ENCODE data around the gene POLR3GL.
A peak's percentile ranks its signal among the peaks of the same experiment; 100 is the strongest.

The POLR3GL gene

DNA sequence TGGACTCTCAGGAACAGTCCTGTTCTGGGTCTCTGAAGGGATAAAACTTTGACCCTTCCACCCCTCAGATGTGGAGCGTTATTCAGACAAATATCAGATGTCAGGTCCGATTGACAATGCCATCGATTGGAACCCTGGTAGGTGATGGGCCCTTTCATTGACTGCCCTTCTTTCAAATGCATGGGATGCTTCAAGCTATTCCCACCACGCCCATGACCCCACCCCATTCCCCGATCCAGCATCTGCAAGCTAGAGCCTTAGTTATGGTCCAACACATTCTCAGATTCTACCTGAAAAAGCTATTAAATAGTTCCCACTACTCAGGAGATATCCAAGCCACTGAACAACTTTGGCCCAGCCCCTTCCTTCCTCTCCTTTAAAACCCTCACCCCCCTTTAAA lies 12.5 kb downstream of the POLR3GL start:
- no peak for DNase-seq

GRCh38 chr1:145977486-145978470 lies 13.3 kb downstream of the POLR3GL start:
- DNase-seq, result peak; percentile 70 to 75

- DNase-seq, result no peak
Observed at GRCh38 chr1:145978471-145978853, 14.0 kb downstream of the POLR3GL start.

DNA sequence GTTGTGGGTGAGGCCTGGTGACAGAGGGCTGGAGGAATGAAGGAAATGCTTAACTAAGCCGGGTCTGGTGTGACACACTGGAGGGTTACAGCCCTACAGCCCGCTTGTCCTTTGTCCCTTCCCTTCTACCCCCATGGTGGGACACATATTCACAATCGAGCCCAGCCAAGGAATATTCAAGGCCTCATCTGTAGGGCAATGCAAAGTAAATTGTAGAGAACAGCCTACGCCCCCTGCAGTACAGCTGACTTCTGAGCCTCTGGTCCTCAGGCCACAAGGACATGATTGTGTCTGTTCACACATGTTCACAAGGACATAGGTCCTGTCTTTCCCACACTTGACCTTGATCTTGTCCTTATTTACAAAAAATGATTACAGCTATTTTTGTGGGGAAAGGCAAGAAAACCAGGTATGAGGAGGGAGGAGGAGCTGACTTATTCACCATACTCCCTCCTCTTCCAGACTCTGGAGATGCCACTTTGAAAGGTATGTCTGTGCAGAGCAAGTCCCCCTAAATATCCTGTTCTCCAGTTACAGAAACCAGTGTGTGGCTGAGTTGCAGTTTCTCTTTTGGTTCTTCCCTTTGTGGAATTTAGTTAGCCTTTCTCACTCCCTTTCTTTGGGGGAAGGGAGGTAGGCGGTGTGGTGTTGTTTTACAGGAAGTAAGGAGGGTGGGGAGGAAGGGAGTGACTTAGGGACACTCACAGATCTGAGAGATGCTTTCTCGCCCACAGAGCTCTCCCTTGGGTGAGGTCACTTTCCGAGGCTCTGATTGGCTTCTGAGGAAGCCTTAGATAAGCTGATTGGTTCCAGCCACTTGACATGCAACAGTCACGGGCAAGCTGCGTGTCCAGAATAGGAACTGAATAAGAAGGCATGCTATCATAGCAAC lies 14.6 kb downstream of the POLR3GL start:
- peak; percentile 82 to 85 for DNase-seq

DNA sequence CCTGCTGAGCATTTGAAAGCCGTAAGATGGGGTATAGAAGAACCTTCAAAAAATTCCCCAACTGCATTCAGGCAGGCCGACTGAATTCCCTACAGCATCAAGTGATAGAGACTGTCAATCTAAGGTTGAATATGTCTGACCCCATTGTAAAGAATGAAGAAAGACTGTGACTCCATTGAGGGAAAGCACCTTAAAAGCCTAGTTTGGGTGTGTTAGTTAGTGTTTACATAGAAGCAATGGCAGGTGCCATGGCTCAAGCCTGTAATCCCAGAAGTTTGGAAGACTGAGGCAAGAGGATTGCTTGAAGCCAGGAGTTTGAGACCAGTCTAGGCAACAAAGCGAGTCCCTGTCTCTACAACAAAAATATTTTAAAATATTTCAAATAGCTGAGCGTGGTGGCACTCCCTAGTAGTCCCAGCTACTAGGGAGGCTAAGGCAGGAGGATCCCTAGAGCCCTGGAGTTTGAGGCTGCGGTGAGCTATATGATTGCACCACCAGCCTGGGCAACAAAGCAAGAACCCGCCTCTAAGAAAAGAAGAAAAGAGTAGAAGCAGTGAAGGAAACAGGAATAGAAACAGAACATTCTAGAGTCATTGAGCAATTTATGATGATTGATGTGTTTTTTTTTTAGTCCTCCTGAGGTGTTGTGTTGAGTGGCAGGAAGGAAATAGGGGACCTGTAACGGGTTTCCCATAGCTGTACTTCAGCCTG lies 15.4 kb downstream of the POLR3GL start:
- no peak for DNase-seq

DNA sequence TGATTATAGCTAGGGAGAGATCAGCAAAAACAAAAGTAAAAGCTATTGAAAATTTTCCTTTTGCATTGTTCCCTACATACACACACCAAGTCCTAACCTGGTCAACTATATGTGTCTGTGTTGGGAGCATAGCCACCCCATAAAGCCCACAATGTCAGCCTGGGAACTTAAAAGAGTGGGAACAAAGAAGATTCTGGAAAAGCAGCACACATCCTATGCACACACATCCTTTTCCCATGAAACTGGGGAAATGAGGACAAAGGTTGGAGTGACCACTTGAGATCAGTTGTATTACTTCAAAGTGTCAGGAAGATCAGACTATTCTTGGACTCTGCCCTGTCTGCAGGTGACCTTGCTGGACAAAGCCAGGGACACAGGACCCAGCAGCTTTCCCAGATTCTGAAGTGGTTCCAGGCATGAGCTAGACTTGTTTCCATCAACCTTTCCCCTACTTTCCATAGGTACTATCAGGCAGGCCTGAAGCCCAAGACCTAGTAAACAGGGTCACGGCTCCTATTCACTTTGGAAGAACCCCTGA lies 16.0 kb downstream of the POLR3GL start:
- DNase-seq, result no peak

DNA sequence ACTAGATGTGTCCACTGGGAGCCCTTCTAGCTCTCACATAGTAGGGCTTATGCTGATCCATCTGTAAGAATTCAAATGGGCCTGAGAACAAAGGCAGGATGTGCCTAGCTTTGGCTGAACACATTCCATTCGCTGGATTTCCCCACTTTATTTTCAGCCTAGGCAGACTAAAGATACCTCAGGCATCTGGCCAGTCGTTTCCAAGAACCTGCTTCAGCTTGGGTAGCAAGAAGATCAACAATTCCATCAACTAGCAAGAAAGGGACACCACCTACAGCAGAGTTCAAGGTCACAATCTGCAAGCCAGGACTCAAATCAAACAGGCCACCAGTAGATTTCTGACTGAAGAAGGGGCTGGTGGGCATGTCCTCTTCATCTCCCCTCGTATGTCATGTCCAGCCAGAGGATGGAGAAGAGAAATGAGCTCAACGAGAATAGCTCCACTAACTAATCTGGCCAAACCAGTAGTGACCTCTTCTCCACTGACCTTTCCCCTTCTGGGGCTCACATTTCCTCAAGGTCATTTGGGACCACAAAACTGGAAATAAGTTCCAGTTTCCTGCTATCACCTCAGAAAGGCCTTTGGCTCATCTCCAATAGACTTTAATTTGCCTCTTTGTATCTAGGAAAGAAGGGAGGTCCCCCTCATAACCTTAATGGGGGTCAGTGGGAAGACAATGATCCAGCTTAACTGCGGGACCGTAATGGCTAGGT lies 17.7 kb downstream of the POLR3GL start:
- no peak for DNase-seq

GRCh38 chr1:145983206-145983675 lies 18.8 kb downstream of the POLR3GL start:
- DNase-seq, result no peak

DNA sequence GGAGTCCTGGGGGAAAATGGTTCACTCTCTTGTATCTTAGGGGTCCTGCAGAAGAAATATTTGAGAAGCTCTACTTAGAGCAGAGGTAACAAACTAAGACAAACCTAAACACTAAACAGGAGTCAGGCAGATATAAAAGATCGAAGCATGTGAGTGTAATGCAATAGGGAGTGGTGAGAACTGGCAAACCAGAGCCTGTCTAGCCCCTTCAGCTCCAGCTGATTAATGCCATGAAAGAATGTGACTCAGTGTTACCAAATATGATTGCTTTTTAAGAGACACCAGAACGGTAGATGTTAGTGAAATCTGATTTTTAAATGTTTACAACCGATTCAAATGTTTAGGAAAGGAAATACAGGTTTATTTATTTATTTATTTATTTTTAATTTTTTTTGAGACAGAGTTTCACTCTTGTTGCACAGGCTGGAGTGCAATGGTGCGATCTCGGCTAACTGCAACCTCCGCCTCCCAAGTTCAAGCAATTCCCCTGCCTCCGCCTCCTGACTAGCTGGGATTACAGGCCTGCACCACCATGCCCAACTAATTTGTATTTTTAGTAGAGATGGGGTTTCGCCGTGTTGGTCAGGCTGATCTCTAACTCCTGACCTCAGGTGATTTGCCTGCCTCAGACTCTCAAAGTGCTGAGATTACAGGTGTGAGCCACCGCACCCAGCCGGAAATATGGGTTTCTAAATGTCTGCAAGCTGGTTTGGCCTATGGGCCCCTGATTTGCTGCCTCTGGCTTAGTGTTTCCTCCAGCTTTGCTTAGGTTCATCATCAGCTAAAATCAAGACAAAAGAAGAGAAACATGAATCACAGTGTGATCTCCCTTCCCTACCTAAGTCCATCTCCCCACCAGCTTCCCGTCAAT lies 19.7 kb downstream of the POLR3GL start:
- DNase-seq, result no peak

- DNase-seq, result no peak
Observed at GRCh38 chr1:145985129-145985501, 20.6 kb downstream of the POLR3GL start.

GRCh38 chr1:145985502-145986439 lies 21.3 kb downstream of the POLR3GL start:
- DNase-seq, result no peak

DNA sequence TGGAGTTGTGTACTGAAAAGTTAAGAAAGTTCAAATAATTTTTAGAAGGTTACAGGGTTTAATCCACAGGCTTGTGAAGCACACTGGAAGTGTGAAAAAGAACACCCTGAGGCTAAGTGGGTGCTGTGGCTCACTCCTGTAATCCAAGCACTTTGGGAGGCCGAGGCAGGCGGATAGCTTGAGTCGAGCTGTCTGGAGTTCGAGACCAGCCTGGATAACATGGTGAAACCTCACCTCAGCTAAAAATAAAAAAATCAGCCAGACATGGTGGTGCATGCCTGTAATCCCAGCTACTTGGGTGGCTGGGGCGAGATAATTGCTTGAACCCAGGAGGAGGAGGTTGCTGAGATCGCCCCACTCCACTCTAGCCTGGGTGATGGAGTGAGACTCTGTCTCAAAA lies 22.1 kb downstream of the POLR3GL start:
- no peak for DNase-seq

DNA sequence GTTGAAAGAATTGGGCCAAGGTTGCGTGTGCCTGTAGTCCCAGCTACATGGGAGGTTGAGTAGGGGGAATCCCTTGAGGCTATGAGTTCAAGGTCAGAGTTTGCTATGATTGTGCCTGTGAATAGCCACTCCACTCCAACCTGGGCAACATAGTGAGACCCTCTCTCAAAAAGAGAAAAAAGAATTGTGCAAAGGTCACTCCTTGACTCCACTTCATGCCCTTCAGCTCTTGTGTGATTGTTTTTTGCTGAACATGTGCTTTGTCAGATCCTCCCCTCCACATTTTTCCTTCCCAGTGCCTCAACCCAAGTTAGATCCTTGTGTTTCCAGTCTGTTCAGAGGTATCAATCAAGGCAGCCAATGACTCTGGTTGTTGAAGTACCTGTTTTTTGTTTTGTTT lies 23.4 kb downstream of the POLR3GL start:
- no peak for DNase-seq

- DNase-seq, result no peak
Observed at GRCh38 chr1:145988773-145989172, 24.3 kb downstream of the POLR3GL start.

GRCh38 chr1:145990249-145990855 lies 25.9 kb downstream of the POLR3GL start:
- peak in 1 of 2 experiments; percentile 25 for DNase-seq

GRCh38 chr1:145991735-145992412 lies 27.4 kb downstream of the POLR3GL start:
- peak in 1 of 2 experiments; percentile 16 for DNase-seq

DNA sequence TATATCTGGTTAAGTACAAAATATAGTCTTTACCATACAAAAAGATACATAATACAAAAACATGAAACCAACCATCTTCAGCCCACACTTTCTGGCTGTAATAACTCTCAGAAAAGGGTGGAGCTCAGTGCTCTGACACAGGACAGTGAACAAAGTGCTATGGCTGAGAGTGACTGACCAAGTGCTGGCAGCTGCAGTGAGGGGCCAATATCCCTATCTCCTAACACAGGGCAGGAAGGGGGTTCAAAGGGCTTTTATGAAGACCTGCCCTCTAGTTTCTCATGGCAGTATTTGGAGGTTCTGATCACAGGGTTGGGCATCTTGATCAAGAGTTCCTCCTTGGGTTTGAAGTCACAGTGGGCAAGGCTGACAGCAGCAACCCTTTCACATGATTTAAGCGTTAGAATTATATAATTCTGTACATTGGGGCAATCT lies 28.0 kb downstream of the POLR3GL start:
- peak in 1 of 2 experiments; percentile 25 for DNase-seq

- DNase-seq, result no peak
Observed at GRCh38 chr1:145992958-145993617, 28.6 kb downstream of the POLR3GL start.
